ENCODE results near the gene TMEM95.

DNA sequence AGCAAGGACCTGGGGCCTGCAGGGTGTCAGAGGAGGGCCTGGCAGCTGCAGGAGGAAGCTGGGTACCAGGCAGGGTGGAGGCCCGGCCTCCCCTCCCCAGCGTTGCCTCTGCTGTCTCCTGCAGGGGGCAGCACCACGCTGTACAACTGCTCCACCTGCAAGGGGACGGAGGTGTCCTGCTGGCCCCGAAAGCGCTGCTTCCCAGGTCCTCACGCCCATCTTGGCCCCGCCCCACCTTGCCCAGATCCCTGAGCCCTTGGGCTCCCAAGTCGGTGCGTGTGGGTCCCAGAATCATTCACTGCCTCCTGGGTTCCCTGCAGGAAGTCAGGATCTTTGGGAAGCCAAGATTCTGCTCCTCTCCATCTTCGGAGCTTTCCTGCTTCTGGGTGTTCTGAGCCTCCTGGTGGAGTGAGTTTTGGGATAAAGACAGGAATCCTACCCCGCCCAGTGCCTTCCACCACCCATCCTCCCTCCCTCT lies 1.2 kb downstream of the TMEM95 start:
- TF ChIP-seq, protein P1, sequence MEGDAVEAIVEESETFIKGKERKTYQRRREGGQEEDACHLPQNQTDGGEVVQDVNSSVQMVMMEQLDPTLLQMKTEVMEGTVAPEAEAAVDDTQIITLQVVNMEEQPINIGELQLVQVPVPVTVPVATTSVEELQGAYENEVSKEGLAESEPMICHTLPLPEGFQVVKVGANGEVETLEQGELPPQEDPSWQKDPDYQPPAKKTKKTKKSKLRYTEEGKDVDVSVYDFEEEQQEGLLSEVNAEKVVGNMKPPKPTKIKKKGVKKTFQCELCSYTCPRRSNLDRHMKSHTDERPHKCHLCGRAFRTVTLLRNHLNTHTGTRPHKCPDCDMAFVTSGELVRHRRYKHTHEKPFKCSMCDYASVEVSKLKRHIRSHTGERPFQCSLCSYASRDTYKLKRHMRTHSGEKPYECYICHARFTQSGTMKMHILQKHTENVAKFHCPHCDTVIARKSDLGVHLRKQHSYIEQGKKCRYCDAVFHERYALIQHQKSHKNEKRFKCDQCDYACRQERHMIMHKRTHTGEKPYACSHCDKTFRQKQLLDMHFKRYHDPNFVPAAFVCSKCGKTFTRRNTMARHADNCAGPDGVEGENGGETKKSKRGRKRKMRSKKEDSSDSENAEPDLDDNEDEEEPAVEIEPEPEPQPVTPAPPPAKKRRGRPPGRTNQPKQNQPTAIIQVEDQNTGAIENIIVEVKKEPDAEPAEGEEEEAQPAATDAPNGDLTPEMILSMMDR (IDR thresholded peaks at IDR 0.05; ENCODE audit: low read depth, low read length) = peak; percentile 75
- TF ChIP-seq EZH2phosphoT487 (IDR thresholded peaks at IDR 0.05; ENCODE audit: low read depth) = no peak

Measured in OCI-LY3 (cell line).